ES-I3 (cell line): ENCODE results near the gene RCCD1.

ENCODE experiments used
- H3K36me3 ChIP-seq: 2 replicates; pipeline ENCODE4 v1.6.1; 2013; ENCODE audit warnings: mild to moderate bottlenecking, low read length, control low read depth, moderate library complexity; ENCODE audit not compliant: insufficient read depth
- H3K4me1 ChIP-seq: 2 replicates; pipeline ENCODE4 v1.6.1; 2013; ENCODE audit warnings: mild to moderate bottlenecking, control low read depth, low read length; ENCODE audit not compliant: insufficient read depth
- H3K9ac ChIP-seq: 2 replicates; pipeline ENCODE4 v1.6.1; 2013; ENCODE audit warnings: low read depth, mild to moderate bottlenecking, low read length, moderate library complexity
- H3K9me3 ChIP-seq: 2 replicates; pipeline ENCODE4 v1.6.1; 2013; ENCODE audit warnings: mild to moderate bottlenecking, low read length, moderate library complexity; ENCODE audit not compliant: control insufficient read depth, insufficient read depth

Gene RCCD1

DNA sequence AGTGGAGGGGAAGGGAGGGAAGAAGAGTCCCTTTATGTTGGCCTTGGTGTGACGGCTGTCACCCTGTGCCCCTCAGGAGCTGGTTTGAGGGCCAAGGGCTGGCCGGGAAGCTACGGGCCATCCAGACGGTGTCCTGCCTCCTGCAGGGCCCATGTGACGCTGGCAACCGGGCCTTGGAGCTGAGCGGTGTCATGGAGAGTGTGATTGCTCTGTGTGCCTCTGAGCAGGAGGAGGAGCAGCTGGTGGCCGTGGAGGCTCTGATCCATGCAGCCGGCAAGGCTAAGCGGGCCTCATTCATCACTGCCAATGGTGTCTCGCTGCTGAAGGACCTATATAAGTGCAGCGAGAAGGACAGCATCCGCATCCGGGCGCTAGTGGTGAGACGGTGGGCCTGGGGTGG is 8.1 kb upstream of the RCCD1 start:
- H3K9ac ChIP-seq = no peak overlapping the region
- no peaks in the 10 kb centered on the region for H3K9me3 ChIP-seq
- H3K36me3 ChIP-seq = peaks cover 27% of the 10 kb centered on the region
- H3K4me1 ChIP-seq = no peaks in the 10 kb centered on the region

DNA sequence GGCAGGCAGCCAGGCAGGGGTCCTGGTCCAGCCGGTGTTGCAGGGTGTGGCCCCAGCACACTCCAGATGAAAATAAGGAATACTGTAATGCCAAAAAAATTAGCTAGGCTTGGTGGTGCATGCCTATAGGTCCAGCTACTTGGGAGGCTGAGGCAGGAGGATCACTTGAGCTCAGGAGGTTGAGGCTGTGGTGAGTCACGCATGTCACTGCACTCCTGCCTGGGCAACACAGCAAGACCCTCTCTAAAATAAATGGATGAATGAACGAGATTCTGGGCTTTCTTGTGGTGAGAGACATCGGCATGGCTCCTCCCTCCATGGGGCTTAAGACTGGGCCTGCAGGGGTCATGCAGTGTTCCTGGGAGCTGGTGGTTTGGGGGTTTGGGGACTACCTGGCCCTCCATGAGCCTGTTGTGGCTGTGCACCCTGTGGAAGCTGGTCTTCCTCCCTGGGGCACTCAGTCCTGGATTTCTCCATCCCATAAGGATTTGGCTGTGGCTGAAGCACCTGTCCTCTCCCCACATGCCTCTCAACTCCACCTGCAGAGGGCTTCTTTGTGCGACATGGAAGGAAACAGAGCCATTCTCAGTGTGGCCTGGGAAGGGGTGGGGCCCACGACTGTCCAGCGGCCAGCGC is 7.6 kb upstream of the RCCD1 start:
- Histone ChIP-seq H3K9me3 (no peaks in the 10 kb centered on the region), H3K36me3 (peaks cover 31% of the 10 kb centered on the region), H3K9ac (no peak overlapping the region)

GRCh38 chr15:90947577-90948357 is 6.9 kb upstream of the RCCD1 start:
- H3K4me1 ChIP-seq = no peaks in the 10 kb centered on the region
- no peak overlapping the region for H3K9ac ChIP-seq
- peaks cover 26% of the 10 kb centered on the region for H3K36me3 ChIP-seq
- no peaks in the 10 kb centered on the region for H3K9me3 ChIP-seq

More for the DNA sequence above, 7.6 kb upstream of the RCCD1 start:
- H3K4me1 ChIP-seq = no peaks in the 10 kb centered on the region

DNA sequence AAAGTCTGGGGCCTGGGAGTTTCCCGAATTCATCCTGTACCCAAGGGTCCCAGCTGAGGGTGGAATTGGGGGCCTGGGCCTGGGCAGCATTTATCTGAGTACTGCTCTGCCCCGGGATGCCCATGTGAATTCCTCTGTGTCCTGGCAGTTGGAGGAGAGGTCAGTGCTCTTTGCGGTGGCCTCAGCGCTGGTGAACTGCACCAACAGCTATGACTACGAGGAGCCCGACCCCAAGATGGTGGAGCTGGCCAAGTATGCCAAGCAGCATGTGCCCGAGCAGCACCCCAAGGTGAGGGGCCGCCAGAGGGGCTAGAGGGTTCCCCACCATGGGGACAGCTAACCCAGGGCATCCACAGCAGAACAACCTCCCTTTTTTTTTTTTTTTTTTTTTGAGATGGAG is 6.2 kb upstream of the RCCD1 start:
- no peak overlapping the region for H3K9ac ChIP-seq
- no peaks in the 10 kb centered on the region for H3K4me1 ChIP-seq
- H3K9me3 ChIP-seq = no peaks in the 10 kb centered on the region
- H3K36me3 ChIP-seq = peaks cover 26% of the 10 kb centered on the region

- Histone ChIP-seq H3K4me1 (no peaks in the 10 kb centered on the region), H3K9ac (no peak overlapping the region), H3K9me3 (no peaks in the 10 kb centered on the region), H3K36me3 (peaks cover 18% of the 10 kb centered on the region)
Measured at GRCh38 chr15:90949979-90950675, 4.6 kb upstream of the RCCD1 start.

- no peak overlapping the region for H3K9ac ChIP-seq
- H3K9me3 ChIP-seq = no peaks in the 10 kb centered on the region
- peaks cover 16% of the 10 kb centered on the region for H3K36me3 ChIP-seq
- no peaks in the 10 kb centered on the region for H3K4me1 ChIP-seq
Measured at GRCh38 chr15:90950676-90951075, 4.0 kb upstream of the RCCD1 start.

GRCh38 chr15:90952901-90953677 is 1.6 kb upstream of the RCCD1 start:
- Histone ChIP-seq H3K9ac (no peak overlapping the region), H3K4me1 (peaks cover 4% of the 10 kb centered on the region; the same call in 1 of the 2 replicates), H3K9me3 (no peaks in the 10 kb centered on the region), H3K36me3 (peaks cover 12% of the 10 kb centered on the region)

GRCh38 chr15:90953947-90954711 is 555 bp upstream of the RCCD1 start:
- Histone ChIP-seq H3K9me3 (no peaks in the 10 kb centered on the region), H3K9ac (0 out of 2 replicates have a peak overlapping the region, but pooled peaks have one; percentile 68), H3K4me1 (peaks cover 4% of the 10 kb centered on the region; the same call in 1 of the 2 replicates), H3K36me3 (peaks cover 12% of the 10 kb centered on the region; the same call in 1 of the 2 replicates)

- H3K9ac ChIP-seq = peak overlapping the region; percentile 68
- peaks cover 4% of the 10 kb centered on the region; the same call in 1 of the 2 replicates for H3K4me1 ChIP-seq
- H3K9me3 ChIP-seq = no peaks in the 10 kb centered on the region
- peaks cover 8% of the 10 kb centered on the region for H3K36me3 ChIP-seq
Measured at GRCh38 chr15:90955624-90956273, 1.1 kb downstream of the RCCD1 start.

DNA sequence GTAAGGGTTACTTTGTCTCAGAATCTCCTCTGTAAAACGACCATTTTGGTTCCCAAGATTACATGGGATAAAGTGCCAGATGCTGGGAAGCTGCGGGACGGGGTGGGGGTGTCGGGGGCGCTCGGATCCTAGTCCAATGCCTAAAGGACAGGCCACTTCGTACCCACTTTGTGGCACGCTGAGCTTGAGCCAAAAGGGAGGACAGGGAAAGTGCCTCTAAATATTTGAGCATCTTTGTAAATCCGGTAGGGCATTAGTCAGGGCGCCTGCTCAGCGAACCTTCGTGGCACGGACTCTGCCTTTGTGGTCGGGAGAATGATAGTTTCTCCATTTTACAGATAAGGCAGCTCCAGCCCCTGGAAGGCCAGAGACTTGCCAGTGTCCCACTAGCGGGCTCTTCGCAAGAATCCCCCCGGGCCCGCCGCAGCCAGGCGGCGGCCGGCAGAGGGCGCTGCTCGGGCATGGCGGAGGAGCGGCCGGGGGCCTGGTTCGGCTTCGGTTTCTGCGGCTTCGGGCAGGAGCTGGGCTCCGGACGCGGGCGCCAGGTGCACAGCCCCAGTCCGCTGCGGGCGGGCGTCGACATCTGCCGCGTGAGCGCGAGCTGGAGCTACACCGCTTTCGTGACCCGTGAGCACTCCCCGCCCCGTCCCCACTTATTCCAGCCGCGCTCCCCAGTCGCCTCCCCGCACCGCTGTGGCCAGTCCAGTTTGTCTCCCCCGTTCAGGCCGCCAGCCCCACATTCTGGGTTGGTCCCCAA is 1.8 kb downstream of the RCCD1 start:
- H3K9me3 ChIP-seq = no peaks in the 10 kb centered on the region
- H3K4me1 ChIP-seq = peaks cover 4% of the 10 kb centered on the region; the same call in 1 of the 2 replicates
- peaks cover 9% of the 10 kb centered on the region for H3K36me3 ChIP-seq
- H3K9ac ChIP-seq = peak overlapping the region; percentile 68

DNA sequence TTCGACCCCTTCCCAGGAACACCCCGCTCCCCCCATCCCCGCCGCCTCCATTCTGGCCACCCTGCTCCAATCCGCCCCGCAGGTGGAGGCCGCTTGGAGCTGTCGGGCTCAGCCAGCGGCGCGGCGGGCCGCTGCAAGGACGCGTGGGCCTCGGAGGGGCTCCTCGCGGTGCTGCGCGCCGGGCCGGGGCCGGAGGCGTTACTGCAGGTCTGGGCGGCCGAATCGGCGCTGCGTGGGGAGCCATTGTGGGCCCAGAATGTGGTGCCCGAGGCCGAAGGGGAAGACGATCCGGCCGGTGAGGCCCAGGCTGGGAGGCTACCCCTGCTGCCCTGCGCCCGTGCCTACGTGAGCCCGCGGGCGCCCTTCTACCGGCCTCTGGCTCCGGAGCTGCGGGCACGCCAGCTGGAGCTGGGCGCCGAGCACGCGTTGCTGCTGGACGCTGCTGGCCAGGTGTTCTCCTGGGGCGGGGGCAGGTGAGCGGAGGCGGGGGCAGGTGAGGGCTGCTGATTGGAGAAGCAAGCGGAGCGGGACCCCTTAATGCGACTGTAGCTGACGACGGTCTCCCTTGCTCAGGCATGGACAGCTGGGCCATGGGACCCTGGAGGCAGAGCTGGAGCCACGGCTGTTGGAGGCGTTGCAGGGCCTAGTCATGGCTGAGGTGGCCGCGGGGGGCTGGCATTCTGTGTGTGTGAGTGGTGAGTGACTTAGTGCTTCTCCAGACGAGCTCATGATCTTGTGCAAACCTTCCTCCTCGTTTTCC is 2.5 kb downstream of the RCCD1 start:
- H3K4me1 ChIP-seq = peaks cover 4% of the 10 kb centered on the region; the same call in 1 of the 2 replicates
- H3K9ac ChIP-seq = peak overlapping the region; percentile 68
- no peaks in the 10 kb centered on the region for H3K9me3 ChIP-seq
- peaks cover 11% of the 10 kb centered on the region for H3K36me3 ChIP-seq

- H3K9ac ChIP-seq = no peak overlapping the region
- H3K36me3 ChIP-seq = peaks cover 14% of the 10 kb centered on the region
- H3K4me1 ChIP-seq = peaks cover 4% of the 10 kb centered on the region; the same call in 1 of the 2 replicates
- H3K9me3 ChIP-seq = no peaks in the 10 kb centered on the region
Measured at GRCh38 chr15:90957791-90958190, 3.1 kb downstream of the RCCD1 start.
